Kidney epithelial cell (primary cell): ENCODE results near the gene ADAMTS2. TPM values are rescaled to one million over a fixed set of nuclear protein-coding genes. Genes with fewer than 3 reads are reported as not detected.

Source experiments
- DNase-seq: peaks from one replicate; pipeline ENCODE4 v3.0.0-alpha.2; 2010; ENCODE audit warnings: low read depth
- H3K27me3 ChIP-seq: 2 replicates; pipeline ENCODE4 v1.6.0; 2011; ENCODE audit warnings: low read length; ENCODE audit not compliant: control insufficient read depth, insufficient read depth
- H3K36me3 ChIP-seq: 2 replicates; pipeline ENCODE4 v1.5.1; 2011; ENCODE audit warnings: low read length; ENCODE audit not compliant: control insufficient read depth, insufficient read depth
- H3K4me3 ChIP-seq: 2 replicates; pipeline ENCODE4 v1.5.1; 2011; ENCODE audit warnings: low read depth, mild to moderate bottlenecking, control low read depth, low read length
- total RNA-seq: library from RNA; depleted of rRNA; stranded (reverse); fragments of >200 nt; gene quantifications from 2 replicates; pipeline ENCODE4 v1.2.3, GENCODE V29; 2015
- TF ChIP-seq, protein P1 (sequence below): IDR thresholded peaks from 2 replicates; pipeline ENCODE4 v1.5.1; 2011; ENCODE audit warnings: mild to moderate bottlenecking, moderate library complexity, low read length, control low read depth, inconsistent platforms; ENCODE audit not compliant: insufficient read depth, poor library complexity, severe bottlenecking

Gene ADAMTS2
- total RNA-seq, 1 donor from 2014 or later: 1.8 TPM

DNA sequence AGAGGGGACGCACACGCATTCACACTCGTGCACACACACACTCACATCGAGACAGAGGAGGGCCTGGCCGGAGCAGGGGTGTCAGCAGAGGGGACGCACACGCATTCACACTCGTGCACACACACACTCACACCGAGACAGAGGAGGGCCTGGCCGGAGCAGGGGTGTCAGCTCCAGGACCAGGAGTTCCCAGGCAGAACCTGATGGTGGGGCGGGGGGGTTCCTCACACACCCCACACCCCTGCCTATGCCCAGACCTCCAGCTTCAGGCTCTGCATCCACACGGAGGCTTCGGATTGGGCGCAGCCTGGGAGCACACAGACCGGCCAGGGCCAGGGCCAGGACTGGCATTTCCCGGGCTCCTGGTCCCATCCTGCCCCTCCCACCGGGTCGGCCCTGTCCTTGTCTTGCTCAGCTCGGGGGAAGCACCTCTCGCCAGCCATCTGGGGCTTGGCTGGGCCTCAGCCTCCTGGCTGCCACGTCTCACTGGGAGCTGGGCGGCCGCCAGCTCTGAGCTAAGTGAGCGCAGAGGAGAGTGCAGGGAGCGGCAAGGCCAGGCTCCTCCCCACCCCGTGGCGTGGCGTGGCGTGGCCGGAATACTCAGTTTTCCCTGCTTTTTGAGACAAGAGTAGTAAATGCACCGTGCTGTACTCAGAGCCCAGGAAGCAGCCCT lies 31.3 kb downstream of the ADAMTS2 start:
- H3K4me3 ChIP-seq: no peak overlapping the region
- no peaks in the 10 kb centered on the region for H3K27me3 ChIP-seq
- no peak for DNase-seq
- no peaks in the 10 kb centered on the region for H3K36me3 ChIP-seq
- TF ChIP-seq, protein P1, sequence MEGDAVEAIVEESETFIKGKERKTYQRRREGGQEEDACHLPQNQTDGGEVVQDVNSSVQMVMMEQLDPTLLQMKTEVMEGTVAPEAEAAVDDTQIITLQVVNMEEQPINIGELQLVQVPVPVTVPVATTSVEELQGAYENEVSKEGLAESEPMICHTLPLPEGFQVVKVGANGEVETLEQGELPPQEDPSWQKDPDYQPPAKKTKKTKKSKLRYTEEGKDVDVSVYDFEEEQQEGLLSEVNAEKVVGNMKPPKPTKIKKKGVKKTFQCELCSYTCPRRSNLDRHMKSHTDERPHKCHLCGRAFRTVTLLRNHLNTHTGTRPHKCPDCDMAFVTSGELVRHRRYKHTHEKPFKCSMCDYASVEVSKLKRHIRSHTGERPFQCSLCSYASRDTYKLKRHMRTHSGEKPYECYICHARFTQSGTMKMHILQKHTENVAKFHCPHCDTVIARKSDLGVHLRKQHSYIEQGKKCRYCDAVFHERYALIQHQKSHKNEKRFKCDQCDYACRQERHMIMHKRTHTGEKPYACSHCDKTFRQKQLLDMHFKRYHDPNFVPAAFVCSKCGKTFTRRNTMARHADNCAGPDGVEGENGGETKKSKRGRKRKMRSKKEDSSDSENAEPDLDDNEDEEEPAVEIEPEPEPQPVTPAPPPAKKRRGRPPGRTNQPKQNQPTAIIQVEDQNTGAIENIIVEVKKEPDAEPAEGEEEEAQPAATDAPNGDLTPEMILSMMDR: no peak

DNA sequence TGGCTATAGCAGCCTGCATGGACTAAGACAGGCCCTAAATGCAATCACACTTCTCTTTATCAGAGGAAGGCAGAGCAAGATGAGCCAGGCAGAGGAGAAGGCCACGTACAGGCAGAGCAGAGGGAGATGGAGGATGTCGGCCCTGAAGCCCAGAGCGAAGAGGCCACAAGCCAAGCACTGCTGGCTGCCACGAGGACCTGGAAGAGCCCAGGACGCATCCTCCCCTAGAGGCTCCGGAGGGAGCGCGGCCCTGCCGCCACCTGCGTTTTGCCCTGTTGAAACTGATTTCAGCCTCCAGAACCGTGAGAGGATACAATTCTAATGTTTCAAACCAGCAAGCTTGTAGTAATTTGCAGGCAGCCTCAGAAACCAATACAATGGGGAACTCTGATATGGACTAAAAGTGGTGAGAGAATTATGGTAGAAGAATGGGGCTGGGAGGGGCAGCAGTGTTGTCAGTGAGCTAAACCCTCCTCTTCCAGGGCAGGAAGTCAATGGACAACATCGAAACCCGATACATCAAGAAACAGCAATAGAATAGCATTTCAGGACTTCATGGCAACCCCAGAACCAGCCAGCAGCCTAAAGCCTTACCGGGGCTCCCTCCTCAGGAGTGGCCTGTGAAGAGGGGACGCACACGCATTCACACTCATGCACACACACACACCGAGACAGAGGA lies 32.6 kb downstream of the ADAMTS2 start:
- Histone ChIP-seq H3K4me3 (no peak overlapping the region), H3K27me3 (no peaks in the 10 kb centered on the region), H3K36me3 (no peaks in the 10 kb centered on the region)
- DNase-seq: no peak
- TF ChIP-seq, protein P1: no peak

DNA sequence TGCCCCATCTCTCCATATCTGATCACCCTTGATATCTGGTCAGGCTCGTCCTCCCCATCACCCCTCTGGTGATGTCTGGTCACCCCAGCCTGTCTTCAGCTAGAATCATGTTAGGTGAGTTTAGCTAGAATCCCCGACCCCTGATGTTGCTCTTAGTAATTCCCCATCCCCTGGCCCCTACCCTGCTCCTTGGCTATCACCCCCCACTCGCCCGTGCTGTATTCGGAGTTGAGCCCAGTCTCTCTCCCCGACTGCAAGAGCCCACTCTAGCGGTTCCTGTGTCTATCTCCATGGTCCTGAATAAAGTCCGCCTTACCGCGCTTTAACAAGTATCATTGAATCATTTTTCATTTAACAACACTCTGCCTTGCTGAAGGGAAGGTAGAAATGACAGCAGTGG lies 33.7 kb downstream of the ADAMTS2 start:
- Histone ChIP-seq H3K36me3 (no peaks in the 10 kb centered on the region), H3K27me3 (no peaks in the 10 kb centered on the region), H3K4me3 (no peak overlapping the region)
- TF ChIP-seq, protein P1: no peak
- DNase-seq: no peak

DNA sequence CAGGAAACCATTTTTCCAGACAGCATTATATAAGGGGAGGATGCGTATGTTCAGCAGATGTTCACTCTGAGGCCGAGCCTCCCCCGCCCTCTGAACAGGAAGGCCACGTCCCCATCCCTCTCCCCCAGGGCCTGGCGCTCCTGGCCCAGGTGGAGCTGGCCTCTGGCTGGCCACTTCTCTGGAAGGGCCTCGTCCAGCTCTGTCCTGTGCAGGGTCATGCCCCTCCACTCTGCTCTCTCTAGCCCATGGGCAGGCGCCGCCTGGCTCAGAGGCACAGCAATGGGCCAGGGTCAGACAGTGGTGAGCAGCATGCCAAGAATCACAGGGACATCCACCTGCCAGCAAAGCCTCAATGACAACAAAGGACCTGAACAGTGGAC lies 34.2 kb downstream of the ADAMTS2 start:
- Histone ChIP-seq H3K36me3 (no peaks in the 10 kb centered on the region), H3K27me3 (no peaks in the 10 kb centered on the region), H3K4me3 (no peak overlapping the region)
- DNase-seq: no peak
- TF ChIP-seq, protein P1: no peak

DNA sequence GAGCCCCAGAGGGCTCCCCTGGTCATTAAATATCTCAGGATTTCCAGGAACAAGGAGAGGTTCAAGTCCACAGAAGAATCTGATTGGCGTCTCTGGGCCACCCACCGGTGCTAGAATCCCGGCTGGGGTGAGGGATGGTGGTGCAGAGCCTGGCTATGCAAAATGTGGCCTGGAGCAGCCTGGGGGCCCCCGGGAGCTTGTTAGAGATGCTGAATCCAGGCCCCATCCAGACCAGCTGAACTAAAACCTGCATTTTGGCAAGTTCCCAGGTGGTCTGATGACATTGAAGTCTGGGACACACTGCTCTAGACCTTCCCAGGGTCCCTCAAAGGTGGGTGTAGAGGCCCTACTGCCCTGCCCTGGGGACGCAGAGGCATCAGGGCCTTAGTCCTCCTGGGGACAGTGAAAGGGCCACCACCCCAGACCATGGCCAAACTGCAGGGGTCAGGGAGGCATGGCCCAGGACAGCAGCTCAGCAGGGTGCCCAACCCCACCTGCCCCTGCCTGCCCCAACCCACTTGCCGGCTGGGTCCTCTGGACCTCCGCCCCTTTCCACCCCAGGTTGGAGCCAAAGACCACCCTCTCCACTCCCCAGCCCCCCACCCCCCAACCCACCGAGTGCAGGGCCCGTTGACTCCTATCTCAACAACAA lies 34.7 kb downstream of the ADAMTS2 start:
- no peak for DNase-seq
- H3K4me3 ChIP-seq: no peak overlapping the region
- H3K27me3 ChIP-seq: no peaks in the 10 kb centered on the region
- H3K36me3 ChIP-seq: no peaks in the 10 kb centered on the region
- TF ChIP-seq, protein P1: no peak
